NCI-H2081 treated with DMSO at 0.1 percent for 48 hours (cell line): ENCODE measurements around the gene SLC16A2.

Experiments
- DNase-seq: peaks from one replicate; lab custom pipeline; 2025; lab: John Stamatoyannopoulos, UW

SLC16A2 gene

DNA sequence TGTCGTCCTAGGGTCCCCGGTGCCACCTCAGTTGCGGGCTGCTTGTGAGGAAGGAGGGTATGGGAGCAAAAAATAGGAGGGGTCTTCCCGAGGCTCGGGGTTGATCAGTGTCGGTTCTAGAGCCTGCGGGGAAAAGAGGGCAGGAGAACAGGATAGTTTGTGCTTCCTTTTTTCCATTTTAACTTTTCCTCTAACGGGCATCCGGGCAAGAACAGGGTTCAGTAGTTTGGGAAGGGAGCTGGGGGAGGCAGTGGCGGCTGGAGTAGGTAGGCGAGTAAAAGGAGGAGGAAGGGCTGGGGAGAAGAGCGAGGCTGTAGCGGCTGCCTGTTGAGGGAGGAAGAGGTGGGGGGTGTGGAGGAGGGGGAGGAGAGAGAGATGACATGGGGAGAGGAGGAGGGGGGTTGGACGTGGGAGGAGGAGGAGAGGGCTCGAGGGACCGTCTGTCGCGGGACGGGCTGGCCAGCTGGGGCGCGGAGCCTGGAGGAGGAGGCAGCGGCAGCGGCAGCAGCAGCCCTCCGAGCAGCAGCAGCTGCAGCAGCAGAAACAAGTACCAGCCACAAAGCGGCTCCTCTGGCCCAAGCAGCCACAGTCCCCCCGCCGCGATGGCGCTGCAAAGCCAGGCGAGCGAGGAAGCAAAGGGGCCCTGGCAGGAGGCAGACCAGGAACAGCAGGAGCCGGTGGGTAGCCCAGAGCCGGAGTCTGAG is at the start of gene SLC16A2:
TSS of gene SLC16A2 (plus strand) at position 458 of the 704 bp plus-strand sequence. CDS start at position 603, 145 bp downstream.
- no peak for DNase-seq

DNA sequence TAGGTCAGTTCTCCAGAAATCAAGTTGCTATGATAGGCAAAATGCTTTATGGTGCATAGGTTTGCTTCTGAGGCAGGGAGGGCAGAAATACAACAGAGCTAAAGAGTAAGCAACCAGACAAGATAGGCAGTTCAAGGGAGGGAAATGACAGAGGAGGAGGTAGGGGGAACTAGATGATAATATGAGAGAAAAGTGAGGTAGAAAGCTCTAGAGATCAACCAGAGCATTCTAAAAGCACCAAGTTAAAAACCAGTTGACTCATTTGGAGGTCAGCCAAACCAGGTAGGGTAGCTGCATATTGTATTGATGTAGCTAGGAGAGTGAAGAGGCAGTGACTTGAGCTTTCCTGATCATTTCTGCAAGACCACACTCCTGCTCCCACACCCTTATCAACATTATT is 49.0 kb upstream of the SLC16A2 start:
- no peak for DNase-seq

DNA sequence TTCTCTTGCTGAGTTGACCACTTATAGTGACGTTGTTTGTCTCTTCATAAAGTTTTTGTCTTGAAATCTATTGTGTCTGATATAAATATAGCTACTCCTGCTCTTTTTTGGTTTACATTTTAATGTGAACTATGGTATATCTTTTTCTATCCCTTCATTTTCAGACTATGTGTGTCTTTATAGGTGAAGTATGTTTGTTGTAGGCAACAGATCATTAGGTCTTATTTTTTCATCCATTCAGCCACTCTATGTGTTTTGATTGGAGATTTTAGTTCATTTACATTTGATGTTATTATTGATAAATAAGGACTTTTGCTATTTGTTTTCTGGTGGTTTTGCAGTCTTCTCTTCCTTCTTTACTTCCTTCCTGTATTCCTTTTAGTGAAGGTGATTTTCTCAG is 44.0 kb upstream of the SLC16A2 start:
- no peak for DNase-seq

DNA sequence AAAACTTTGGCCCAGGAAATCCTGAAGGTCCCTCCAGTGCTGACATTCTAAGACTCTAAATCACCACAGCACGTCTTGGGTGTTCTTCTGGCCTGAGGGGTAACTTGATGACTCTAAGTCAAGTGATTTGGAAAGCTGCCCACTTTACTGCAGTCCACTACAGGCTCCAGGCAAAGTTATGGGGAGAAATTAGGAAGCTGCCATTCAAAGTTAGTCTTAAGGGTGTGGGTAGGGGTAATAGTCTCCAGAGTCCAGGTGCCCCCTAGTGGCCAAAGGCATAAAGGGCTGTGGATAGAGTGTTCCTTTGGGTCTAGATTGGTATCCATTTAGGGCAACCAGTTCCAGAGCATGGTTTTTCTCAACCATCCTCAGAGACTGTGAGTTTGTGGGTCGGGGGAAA is 38.7 kb upstream of the SLC16A2 start:
- no peak for DNase-seq

DNA sequence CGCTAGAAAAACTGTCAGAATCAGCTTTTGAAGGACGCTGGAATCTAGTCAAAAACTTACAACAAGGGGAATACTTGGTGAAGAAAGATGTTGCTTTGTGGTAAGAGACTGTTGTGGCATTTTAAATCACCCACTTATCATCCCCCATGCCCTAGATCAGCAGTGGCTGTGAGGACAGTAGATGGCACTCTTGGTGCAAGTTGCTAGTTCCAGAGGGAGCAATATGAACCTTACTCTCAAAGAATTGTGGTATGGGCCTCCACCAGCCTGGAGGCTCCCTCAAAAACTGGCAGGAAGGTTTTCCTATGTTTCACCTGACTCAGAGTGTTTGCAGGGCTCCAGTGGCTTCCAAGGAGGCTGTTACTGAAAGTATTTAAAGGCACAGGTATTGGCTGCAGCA is 37.7 kb upstream of the SLC16A2 start:
- DNase-seq: no peak

DNA sequence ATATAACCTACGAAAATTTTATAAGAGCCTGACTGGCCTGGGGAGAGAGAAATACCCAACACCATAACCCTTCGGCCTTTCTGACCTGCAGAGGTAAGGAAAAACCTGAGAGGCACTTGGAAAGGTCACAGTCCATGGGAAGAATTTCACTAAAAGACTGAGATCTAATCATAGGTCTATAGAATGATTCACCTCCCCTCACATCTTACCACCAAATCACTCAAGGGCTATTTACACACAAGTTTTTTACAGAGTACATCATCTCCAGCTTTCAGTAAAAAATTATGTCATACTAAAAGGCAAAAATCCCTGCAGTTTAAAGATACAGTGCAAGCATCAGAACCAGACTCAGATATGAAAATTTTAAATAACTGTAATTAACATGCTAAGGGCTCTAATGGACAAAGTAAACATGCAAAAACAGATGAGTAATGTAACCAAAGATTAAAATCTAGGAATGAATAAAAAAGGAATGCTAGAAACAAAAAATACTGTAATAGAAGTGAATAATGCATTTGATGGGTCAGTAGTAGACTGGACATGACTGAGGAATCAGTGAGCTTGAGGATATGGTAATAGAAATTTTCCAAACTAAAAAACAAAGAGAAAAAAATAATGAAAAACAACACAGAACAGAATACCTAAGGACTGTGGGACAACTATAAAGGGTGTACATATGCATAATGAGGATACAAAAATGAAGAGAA is 32.1 kb upstream of the SLC16A2 start:
- no peak for DNase-seq

DNA sequence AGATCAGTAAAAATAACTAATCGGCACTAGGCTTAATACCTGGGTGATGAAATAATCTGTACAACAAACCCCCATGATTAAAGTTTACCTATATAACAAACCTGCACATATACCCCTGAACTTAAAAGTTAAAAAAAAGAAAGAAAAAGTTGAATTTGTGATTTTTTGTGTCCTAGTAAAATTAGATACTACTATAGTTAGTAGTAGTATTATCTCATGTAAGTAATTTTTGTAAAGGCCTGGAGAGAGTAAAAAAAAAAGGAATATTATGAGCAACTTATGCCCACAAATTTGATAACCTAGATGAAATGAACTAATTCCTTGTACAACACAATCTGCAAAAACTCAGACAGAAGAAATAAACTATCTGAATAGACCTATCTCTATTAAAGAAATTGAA is 25.7 kb upstream of the SLC16A2 start:
- DNase-seq: no peak

DNA sequence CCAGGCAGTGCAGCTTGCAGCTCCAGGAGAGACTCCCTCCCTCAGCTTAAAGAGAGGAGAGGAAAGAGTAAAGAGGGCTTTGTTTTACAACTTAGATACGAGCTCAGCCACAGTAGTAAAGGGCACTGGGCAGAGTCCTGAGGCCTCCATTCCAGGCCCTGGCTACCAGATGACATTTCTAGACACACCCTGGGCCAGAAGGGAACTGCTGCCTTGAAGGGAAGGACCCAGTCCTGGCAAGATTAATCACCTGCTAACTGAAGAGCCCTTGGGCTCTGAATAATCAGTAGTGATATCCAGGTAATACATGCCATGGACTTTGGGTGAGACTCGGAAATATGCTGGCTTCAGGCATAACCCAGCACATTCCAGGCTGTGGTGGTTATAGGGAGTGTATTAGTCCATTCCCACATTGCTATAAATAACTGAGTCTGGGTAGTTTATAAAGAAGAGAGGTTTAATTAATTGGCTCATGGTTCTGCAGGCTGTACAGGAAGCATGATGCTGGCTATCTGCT is 15.3 kb upstream of the SLC16A2 start:
- DNase-seq: no peak

DNA sequence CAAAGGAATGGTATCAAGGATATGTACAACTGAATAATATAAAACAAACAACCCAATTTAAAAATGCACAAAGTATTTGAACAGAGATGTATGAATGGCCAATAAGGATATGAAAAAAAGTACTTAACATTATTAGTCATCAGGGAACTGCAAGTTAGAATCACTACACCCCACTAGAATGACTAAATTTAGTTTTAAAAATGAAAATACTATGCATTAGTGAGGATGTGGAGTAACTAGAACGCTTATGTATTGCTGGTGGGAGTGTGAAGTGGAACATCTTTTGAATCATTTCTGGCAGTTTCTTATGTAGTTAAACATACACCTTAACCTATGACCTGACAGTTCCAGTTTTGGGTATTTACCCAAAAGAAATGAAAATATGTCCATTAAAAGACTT is 13.0 kb upstream of the SLC16A2 start:
- DNase-seq: no peak

DNA sequence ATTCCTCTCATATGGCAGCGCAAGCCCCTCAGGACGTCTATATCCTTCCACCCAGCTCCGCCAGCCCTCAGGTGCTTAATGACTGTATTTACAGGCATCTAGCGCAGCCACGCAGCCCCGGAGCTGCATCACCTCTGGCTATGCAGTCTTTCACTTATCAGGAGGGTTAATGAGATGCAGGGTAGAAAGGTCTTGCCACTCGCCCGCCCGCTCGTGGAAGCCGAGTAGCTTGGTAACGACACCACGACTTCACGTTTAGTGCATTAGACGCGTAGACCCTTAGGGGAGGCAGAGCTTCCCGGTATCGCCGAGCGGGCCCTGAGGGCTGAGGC is 1.5 kb upstream of the SLC16A2 start:
- DNase-seq: no peak

DNA sequence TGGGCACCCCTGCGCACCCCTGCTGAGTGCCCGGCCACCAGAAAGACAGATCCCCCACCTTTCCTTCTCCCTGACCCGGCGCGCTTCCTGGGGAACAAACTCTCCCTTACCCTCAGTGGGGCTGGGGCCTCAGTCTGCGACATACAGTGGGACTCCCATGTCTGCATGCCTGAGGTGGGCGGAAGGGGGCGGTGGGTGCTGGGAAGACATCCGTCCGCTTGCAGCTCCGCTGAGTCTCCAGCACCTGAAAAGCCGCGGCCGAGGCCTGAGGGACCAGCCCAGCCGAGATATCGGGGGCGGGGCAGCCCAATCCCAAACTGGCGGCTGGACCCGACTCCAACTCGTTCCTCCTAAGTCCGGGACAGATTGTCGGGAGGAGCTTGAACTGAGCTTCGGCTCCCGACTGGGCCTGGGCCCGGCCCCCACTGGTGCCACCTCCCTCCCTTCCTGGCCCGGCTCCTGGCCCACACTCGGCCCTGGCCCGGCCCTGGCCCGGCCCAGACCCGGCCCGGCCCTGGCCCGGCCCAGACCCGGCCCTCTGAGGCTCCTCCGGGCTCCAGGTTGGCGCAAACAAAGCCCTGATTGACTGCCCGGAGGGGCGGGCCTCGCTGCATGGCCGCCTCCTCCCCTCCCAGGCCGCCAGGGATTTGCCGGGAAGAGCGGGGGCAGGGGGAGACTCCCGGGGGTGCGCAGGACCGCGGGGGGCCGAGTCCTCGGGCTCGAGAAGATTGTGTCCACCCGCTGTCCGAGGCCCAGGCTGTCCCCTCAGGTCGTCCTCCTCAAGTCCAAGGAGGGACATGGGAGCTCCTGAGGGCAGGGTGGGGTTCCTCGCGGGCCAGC is 877 bp upstream of the SLC16A2 start:
- no peak for DNase-seq

DNA sequence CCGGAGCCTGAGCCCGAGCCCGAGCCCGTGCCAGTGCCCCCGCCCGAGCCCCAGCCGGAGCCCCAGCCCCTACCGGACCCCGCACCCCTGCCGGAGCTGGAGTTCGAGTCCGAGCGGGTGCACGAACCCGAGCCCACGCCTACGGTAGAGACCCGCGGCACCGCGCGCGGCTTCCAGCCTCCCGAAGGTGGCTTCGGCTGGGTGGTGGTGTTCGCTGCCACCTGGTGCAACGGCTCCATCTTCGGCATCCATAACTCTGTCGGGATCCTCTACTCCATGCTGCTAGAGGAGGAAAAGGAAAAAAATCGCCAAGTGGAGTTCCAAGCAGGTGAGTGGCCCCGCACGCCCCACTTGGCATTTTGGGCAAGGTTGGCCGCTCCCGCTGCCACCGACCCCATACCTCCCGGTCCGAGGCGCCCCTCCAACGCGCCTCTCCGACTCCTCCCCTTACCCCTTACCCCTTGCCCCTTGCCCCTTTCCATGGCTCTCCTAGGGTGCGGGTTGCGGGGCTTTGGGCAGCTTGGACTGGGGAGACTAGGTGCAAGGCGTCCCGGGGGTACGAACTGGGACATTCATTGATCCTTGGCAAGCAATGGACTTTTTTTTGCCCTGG is 553 bp downstream of the SLC16A2 start:
- DNase-seq: no peak

DNA sequence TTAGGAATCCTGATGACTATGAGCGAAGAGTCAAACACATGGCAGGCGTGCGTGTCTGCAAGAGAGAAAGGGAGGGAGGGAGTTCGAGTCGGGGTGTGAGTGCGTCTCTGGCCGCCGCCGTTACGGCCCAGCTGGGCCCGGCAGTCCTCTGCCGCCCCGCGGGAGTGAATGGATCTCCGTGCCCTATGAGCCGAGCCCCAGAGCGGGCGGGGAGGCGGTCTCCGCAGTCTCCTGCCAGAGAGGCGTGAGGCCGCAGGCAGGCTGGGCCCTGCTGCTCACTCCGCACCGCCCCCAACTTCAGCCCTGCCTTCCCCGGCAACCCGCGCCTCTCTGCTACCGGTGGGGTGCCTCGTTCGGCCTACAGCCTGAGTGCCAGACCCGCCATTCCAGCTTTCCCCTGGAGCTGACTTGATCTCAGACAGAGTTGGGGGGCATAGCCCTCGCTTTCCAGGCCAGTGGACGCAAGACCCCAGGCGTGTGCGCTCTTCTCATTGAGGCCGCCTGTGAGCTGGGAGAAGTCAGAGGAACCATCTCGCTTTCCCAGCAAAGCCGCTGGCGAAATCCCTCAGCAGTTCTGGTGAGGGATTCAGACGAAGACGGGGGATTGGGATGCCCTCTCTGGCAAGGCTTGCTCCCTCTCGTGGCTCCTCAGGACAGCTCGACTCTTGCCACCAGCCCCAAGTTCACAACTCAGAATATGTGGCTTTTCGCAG is 1.4 kb downstream of the SLC16A2 start:
- no peak for DNase-seq

DNA sequence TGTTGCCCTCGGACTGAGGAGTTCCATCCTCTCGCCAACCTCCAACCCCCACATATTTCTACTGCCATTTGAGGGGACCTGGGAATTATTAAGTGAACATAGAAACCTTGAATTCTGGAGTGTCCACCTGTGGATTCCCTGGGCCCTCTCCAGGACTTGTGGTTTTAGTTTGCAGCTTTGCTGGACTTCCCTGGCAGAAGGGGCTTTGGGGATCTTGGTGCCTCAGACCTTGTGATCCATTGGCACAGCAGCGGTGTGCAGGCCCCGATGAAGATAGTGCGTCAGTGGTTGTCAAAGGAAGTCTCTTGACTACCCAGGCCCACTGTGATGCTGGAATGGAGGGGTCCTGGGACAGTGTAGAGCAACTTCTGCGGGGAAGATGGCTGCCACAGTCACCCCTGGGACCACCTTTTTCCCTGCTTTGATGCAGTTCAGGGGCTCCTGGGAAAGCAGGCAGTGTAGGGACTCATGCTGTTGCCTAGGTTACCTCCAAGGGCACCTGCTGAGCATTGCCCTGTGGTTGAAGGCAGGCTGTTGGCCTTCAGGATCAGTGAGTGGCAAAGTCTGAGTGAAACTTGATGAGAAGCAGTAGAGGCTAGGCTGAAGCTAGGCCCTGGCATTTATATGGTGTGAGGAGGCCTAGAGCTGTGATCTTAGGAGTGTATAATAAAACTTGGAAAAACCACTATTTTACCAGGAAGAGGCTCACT is 2.2 kb downstream of the SLC16A2 start:
- no peak for DNase-seq

DNA sequence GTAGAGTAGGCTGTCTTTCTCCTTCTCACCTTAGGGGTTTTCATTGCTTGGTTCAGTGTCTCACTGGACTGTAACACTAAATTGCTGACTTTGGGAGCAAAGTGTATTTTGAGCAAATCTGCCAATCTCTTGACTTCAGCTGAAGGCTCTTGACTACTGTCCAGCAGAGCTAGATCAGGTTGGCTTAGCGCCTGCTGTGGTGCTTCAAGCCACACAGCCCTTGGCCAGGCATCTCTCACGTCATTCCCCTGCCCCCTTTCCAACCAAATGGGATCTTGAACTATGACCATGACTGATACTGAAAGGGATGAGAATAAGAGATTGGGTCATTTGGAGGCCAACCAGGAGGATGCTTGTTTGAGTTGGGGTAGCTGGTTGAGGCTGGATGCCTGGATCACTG is 4.8 kb downstream of the SLC16A2 start:
- no peak for DNase-seq

DNA sequence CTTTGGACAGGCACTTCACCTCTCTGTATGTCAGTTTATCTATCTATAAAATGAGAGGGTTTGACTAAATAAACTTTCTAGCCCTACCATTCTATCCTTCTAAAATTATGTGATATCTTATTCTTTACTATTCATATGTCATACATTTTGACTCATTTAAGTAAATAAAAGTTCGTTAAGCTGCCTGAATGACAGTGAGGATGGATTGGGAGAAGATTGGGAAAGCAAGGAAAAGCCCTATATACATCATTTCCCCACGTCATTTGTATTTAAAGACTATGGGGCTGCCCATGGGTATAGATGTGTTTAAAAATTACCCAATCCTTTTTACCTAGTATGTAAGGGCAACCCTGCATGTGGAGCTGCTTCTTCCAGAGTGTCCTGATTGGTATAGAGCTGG is 5.3 kb downstream of the SLC16A2 start:
- DNase-seq: no peak

DNA sequence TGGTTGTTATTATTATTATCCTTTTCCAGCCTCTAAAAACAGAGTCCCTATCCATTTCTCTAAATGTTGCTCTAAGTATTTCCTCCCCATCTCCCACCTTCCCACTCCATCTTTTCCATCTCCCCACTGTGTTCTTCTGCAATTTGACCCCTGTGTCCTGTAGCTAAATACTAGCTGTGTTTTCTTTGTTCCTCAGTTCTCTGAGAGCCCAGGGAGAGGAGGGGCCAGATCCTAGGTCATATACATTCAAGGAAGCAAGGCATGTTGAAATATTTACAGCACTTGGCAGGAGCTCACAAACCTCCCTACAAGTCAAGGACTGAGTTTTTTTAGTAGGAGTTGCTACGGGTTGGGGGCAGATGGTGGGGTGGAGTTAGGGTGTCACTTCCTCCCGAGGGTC is 10.5 kb downstream of the SLC16A2 start:
- DNase-seq: no peak

DNA sequence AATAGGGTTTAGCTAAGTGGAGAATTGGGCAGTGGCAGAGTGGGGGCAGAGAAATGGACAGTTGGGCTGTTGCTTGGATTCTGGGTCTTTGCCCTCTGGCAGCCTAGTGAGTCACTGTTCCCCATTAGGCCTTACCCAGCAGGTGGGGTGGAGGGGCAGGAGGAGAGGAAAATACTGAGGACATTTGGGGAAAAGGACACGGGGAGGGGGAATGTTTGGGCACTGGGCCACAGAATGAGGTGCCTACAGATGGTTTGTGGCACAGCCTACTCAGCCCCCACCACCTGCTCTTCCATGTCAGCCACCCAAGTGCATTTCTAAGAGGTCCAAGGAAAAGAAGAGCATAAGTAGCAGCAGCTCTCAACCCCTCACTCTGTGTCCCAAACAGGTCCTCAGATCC is 13.0 kb downstream of the SLC16A2 start:
- no peak for DNase-seq

DNA sequence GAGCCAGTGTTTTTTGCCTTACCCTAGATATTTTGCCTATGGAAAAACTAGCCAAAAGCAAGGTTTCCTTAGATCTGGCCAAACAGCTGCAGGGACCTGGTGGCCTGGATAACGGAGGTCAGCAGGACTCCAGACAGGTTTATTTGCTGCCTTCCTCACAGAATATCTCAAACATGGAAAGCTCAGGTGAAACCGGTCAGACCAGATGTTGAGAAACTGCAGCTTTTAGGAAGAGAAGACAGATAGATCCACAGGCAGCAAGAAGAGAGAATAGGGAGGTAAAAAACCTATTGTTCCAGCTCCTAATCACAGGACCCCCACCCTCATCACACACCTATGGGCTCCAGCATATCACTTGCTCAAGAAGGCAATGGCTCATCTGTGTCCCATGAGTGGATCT is 16.2 kb downstream of the SLC16A2 start:
- no peak for DNase-seq

DNA sequence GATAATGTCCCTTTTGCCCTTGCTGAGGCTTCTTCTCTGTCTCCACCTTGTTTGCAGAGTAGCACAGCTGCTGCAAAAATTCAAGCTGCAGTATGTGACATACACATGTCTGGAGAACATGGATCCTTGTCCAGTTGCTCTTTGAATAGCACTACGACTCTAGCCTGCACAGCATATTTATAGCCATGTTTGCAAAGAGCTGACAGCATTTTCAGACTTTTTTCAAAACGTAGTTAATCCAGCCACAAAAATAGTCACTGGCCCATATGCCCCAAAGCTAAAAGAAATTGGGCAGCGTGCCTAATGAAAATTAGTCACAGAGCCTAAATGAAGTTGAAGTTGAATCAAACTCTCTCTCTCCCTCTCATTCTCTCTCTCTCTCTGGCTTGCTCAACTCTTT is 17.5 kb downstream of the SLC16A2 start:
- DNase-seq: no peak

DNA sequence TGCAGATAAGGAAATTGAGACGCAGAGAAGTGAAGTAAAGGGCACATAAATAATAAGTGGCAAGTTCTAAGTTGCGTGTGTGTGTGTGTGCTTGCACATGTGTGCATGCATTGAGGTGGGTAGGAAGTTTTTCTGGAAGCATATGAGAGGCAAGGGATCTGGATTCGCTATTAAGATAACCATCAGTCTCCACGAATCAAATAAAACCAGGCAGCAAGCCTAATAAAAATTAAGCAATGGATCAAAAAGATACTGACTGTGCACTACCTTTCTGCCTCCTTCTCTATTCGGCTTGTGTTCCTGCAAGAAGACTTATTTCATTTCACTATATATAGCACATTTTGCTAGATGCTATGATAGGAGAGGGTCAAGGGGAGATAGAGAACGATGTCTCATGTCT is 23.8 kb downstream of the SLC16A2 start:
- DNase-seq: no peak
